Measurements from ENCODE around the gene PAX3. TPM values are rescaled to one million over a fixed set of nuclear protein-coding genes. Genes with fewer than 3 reads are reported as not detected.

Gene PAX3
- total RNA-seq, 6 donors from 2014 or later = 1.0 TPM; not detected in 5

- Histone ChIP-seq H3K27me3 (peaks cover 2 to 92% (median 48%) of the 10 kb centered on the region in 4 donors), H3K9me3 (no peaks in the 10 kb centered on the region), H3K27ac (no peak overlapping the region), H3K36me3 (no peaks in the 10 kb centered on the region), H3K4me1 (peaks cover 35 to 64% (median 38%) of the 10 kb centered on the region in 4 donors), H3K4me3 (no peak overlapping the region)
- DNase-seq (no peak), ATAC-seq (ENCODE audit: low FRiP score in 2 of 2) (no peak)
- WGBS, 2 donors = 7 to 16% methylated on average over 4 to 6 of the region's 6 CpGs
- TF ChIP-seq POLR2AphosphoS5 (IDR thresholded peaks at IDR 0.05) (no peak), CTCF (IDR thresholded peaks at IDR 0.05) (no peak), POLR2A (IDR thresholded peaks at IDR 0.05) (no peak), EP300 (IDR thresholded peaks at IDR 0.05) (no peak)
Observed at GRCh38 chr2:222297600-222297935, 1.2 kb downstream of the PAX3 start.

- H3K36me3 ChIP-seq = no peaks in the 10 kb centered on the region
Observed at GRCh38 chr2:222296911-222297599, 1.7 kb downstream of the PAX3 start.

DNA sequence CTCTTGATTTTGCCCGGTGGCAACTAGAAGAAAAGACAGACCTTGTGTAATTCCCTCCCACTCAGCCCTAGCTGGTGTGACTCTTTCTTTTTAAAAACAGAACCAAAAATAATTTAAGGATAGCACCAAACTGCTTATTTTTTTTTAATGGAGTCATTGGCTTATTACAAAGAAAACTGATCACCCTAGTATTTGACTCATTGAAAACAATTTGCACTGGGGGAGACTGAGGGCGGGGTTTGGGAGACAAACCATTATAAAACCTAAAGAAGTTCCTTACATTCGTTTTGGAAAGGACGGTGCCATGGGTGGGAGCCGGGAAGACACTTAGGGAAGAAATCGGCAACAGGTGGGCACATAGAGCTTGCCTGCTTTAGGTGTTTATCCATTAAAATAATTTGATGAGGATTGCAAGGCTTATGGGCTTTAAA is 2.5 kb downstream of the PAX3 start:
- TF ChIP-seq POLR2A (IDR thresholded peaks at IDR 0.05) (no peak), CTCF (IDR thresholded peaks at IDR 0.05) (no peak), POLR2AphosphoS5 (IDR thresholded peaks at IDR 0.05) (no peak), EP300 (IDR thresholded peaks at IDR 0.05) (no peak)
- WGBS, 2 donors = 13 to 16% methylated on average over 6 of the region's 6 CpGs
- Histone ChIP-seq H3K36me3 (no peaks in the 10 kb centered on the region), H3K27me3 (peaks cover 2 to 87% (median 44%) of the 10 kb centered on the region in 4 donors), H3K27ac (no peak overlapping the region), H3K4me3 (peak overlapping the region in 1 of 4 donors; percentile 37), H3K9me3 (no peaks in the 10 kb centered on the region), H3K4me1 (peaks cover 35 to 58% (median 38%) of the 10 kb centered on the region in 4 donors)
- ATAC-seq (ENCODE audit: low FRiP score in 2 of 2) = no peak
- no peak for DNase-seq

More at GRCh38 chr2:222296911-222297599, 1.7 kb downstream of the PAX3 start:
- H3K4me3 ChIP-seq = peak overlapping the region in 1 of 4 donors; percentile 5
- H3K27me3 ChIP-seq = peaks cover 2 to 92% (median 47%) of the 10 kb centered on the region in 4 donors
- TF ChIP-seq CTCF (IDR thresholded peaks at IDR 0.05) (no peak), POLR2AphosphoS5 (IDR thresholded peaks at IDR 0.05) (no peak), POLR2A (IDR thresholded peaks at IDR 0.05) (no peak), EP300 (IDR thresholded peaks at IDR 0.05) (no peak)
- WGBS, 2 donors = 7 to 15% methylated on average over 27 to 36 of the region's 36 CpGs
- ATAC-seq (ENCODE audit: low FRiP score in 2 of 2) = no peak
- H3K9me3 ChIP-seq = no peaks in the 10 kb centered on the region
- H3K4me1 ChIP-seq = peaks cover 35 to 62% (median 38%) of the 10 kb centered on the region in 4 donors
- H3K27ac ChIP-seq = no peak overlapping the region
- DNase-seq = peak in 1 of 2 donors; percentile 82

GRCh38 chr2:222295368-222296062 is 3.3 kb downstream of the PAX3 start:
- Histone ChIP-seq H3K27me3 (peaks cover 2 to 86% (median 45%) of the 10 kb centered on the region in 4 donors), H3K9me3 (no peaks in the 10 kb centered on the region), H3K36me3 (no peaks in the 10 kb centered on the region), H3K4me3 (peak overlapping the region in 3 of 4 donors; percentile 1 to 37 (median 15)), H3K4me1 (peaks cover 39 to 57% (median 41%) of the 10 kb centered on the region in 4 donors), H3K27ac (no peak overlapping the region)
- DNase-seq = peak in 1 of 2 donors; percentile 67
- no peak for ATAC-seq (ENCODE audit: low FRiP score in 2 of 2)
- WGBS, 2 donors = 11 to 12% methylated on average over 33 of the region's 33 CpGs
- no peak for TF ChIP-seq POLR2AphosphoS5 (IDR thresholded peaks at IDR 0.05)
- no peak for TF ChIP-seq EP300 (IDR thresholded peaks at IDR 0.05)
- no peak for TF ChIP-seq CTCF (IDR thresholded peaks at IDR 0.05)
- TF ChIP-seq POLR2A (IDR thresholded peaks at IDR 0.05) = no peak

Data from upper lobe of left lung (tissue), 6 donors.